HCT116 (cell line): ENCODE data around the gene TGM6. TPM values are rescaled to one million over a fixed set of nuclear protein-coding genes. Genes with fewer than 3 reads are reported as not detected.

Experiments used
- ATAC-seq: fragments of 200-7000 bp; cut with Tn5 transposase; 2 replicates; pipeline ENCODE4 v1.9.1; 2020; ENCODE audit warnings: mild to moderate bottlenecking, moderate library complexity
- BruUV-seq: library from RNA; stranded (reverse); fragments of 400-500 nt; replicated peaks from 2 replicates; lab custom pipeline; 2021; lab: Mats Ljungman, UMichigan
- CTCF ChIA-PET: fragments of 300-600 bp; sonication (Branson Sonifier 250); formaldehyde crosslinking; loops from one replicate; lab custom pipeline; 2021; ENCODE audit warnings: antibody characterized with exemption; lab: Charles Lee
- POLR2A ChIA-PET: fragments of 300-600, 350-600 bp; sonication (Branson Sonifier 250); formaldehyde crosslinking; loops from one replicate; lab custom pipeline; 2021; ENCODE audit warnings: antibody characterized with exemption; lab: Charles Lee
- RAD21 ChIA-PET, 2 experiments: fragments of 300-600 bp; sonication (Branson Sonifier 250); formaldehyde crosslinking; loops; one replicate each; lab custom pipeline; 2023; ENCODE audit warnings: low total read pairs in 2 of 2; ENCODE audit not compliant: uncharacterized antibody in 2 of 2, unreplicated experiment in 2 of 2, low non-redundant PET in 1 of 2; lab: Charles Lee
- DNase-seq: peaks from one replicate; pipeline ENCODE4 v3.0.0-alpha.2; 2010; ENCODE audit warnings: low read depth, low spot score
- H2AFZ ChIP-seq: fragments of 200-600 bp; shearing (Covaris generic), sonication (generic); 2 replicates; pipeline ENCODE4 v1.6.1; 2017; ENCODE audit warnings: low read depth, mixed run types, mixed read lengths, antibody characterized with exemption, low read length; ENCODE audit not compliant: poor library complexity, severe bottlenecking
- H3K27ac ChIP-seq: 2 replicates; pipeline ENCODE4 v1.5.1; 2012; ENCODE audit warnings: low read depth, low read length
- H3K27me3 ChIP-seq: fragments of 200-600 bp; sonication (generic); 2 replicates; pipeline ENCODE4 v1.6.1; 2016; ENCODE audit warnings: mixed run types, low read length, mixed read lengths; ENCODE audit not compliant: insufficient read depth
- H3K36me3 ChIP-seq, 2 experiments: fragments of 200-500 bp in 1 of 2; fragments of 200-600 bp in 1 of 2; sonication (Bioruptor generic) in 1 of 2; sonication (generic) in 1 of 2; 2 replicates each; pipeline versions ENCODE4 v1.5.1 to v1.6.1; 2014 to 2016; ENCODE audit warnings: low read length in 2 of 2, inconsistent platforms in 1 of 2, mixed read lengths in 1 of 2, mixed run types in 1 of 2; ENCODE audit not compliant: insufficient read depth in 2 of 2, control insufficient read depth in 1 of 2
- H3K4me1 ChIP-seq, 2 experiments: fragments of 200-600 bp in 1 of 2; sonication (generic) in 1 of 2; 2 replicates each; pipeline versions ENCODE4 v1.5.1 to v1.6.1; 2012 to 2017; ENCODE audit warnings: low read length in 2 of 2, inconsistent platforms in 1 of 2, mild to moderate bottlenecking in 1 of 2, mixed read lengths in 1 of 2, mixed run types in 1 of 2, moderate library complexity in 1 of 2; ENCODE audit not compliant: insufficient read depth in 2 of 2, control insufficient read depth in 1 of 2
- H3K4me2 ChIP-seq: fragments of 200-600 bp; sonication (generic); 2 replicates; pipeline ENCODE4 v1.6.1; 2017; ENCODE audit warnings: mixed run types, low read length, mixed read lengths
- H3K4me3 ChIP-seq, 2 experiments: fragments of 200-600 bp in 1 of 2; sonication (generic) in 1 of 2; replicated peaks in 1 of 2; 2 replicates each; pipeline ENCODE4 v1.5.1; 2011 to 2016; ENCODE audit warnings: low read length in 2 of 2, control low read depth in 1 of 2, low read depth in 1 of 2, mild to moderate bottlenecking in 1 of 2, mixed read lengths in 1 of 2, mixed run types in 1 of 2
- H3K79me2 ChIP-seq: fragments of 200-600 bp; sonication (generic); 2 replicates; pipeline ENCODE4 v1.6.1; 2017; ENCODE audit warnings: mild to moderate bottlenecking, mixed run types, low read length, moderate library complexity, mixed read lengths; ENCODE audit not compliant: insufficient read depth
- H3K9ac ChIP-seq: fragments of 200-600 bp; sonication (generic); 2 replicates; pipeline ENCODE4 v1.6.1; 2016; ENCODE audit warnings: low read length, mixed read lengths
- H3K9me2 ChIP-seq: fragments of 200-600 bp; sonication (generic), shearing (Covaris generic); 2 replicates; pipeline ENCODE4 v1.6.1; 2017; ENCODE audit warnings: mixed run types, mild to moderate bottlenecking, moderate library complexity; ENCODE audit not compliant: insufficient read depth
- H3K9me3 ChIP-seq, 2 experiments: fragments of 200-500 bp in 1 of 2; fragments of 200-600 bp in 1 of 2; sonication (Bioruptor generic) in 1 of 2; sonication (generic) in 1 of 2; 2 replicates each; pipeline ENCODE4 v1.6.1; 2014 to 2017; ENCODE audit warnings: low read length in 2 of 2, mixed read lengths in 2 of 2, inconsistent platforms in 1 of 2, low read depth in 1 of 2, mild to moderate bottlenecking in 1 of 2, mixed run types in 1 of 2, moderate library complexity in 1 of 2; ENCODE audit not compliant: control insufficient read depth in 1 of 2, insufficient read depth in 1 of 2
- H4K20me1 ChIP-seq: fragments of 200-600 bp; sonication (generic), shearing (Covaris generic); 2 replicates; pipeline ENCODE4 v1.6.1; 2017; ENCODE audit warnings: mixed run types, mild to moderate bottlenecking, moderate library complexity; ENCODE audit not compliant: insufficient read depth
- CBX3 ChIP-seq: IDR thresholded peaks from 2 replicates; pipeline ENCODE4 v1.6.1; 2012; ENCODE audit warnings: low read depth
- EGR1 ChIP-seq: IDR thresholded peaks from 2 replicates; pipeline ENCODE4 v1.6.1; 2012; ENCODE audit warnings: low read depth
- ELF1 ChIP-seq: IDR thresholded peaks from 2 replicates; pipeline ENCODE4 v1.6.1; 2012; ENCODE audit warnings: low read depth, borderline replicate concordance
- EZH2phosphoT487 ChIP-seq: fragments of 200-600 bp; IDR thresholded peaks from 2 replicates; pipeline ENCODE4 v1.6.1; 2018; ENCODE audit warnings: antibody characterized with exemption, borderline replicate concordance
- JUND ChIP-seq: IDR thresholded peaks from 2 replicates; pipeline ENCODE4 v1.6.1; 2012
- POLR2A ChIP-seq: IDR thresholded peaks from 2 replicates; pipeline ENCODE4 v1.7.0; 2011; ENCODE audit warnings: borderline replicate concordance; ENCODE audit not compliant: insufficient read depth, insufficient read length; ENCODE audit errors: extremely low read depth
- POLR2AphosphoS5 ChIP-seq: IDR thresholded peaks from 2 replicates; pipeline ENCODE4 v1.6.1; 2011; ENCODE audit warnings: mild to moderate bottlenecking, low read depth, low read length, moderate library complexity
- RAD21 ChIP-seq: IDR thresholded peaks from 2 replicates; pipeline ENCODE4 v1.6.1; 2012; ENCODE audit warnings: low read depth, mild to moderate bottlenecking
- SIN3A ChIP-seq: IDR thresholded peaks from 2 replicates; pipeline ENCODE4 v1.6.1; 2012; ENCODE audit warnings: low read depth
- SP1 ChIP-seq: IDR thresholded peaks from 2 replicates; pipeline ENCODE4 v1.6.1; 2012; ENCODE audit warnings: low read depth
- SRF ChIP-seq: IDR thresholded peaks from 2 replicates; pipeline ENCODE4 v1.6.1; 2012; ENCODE audit warnings: low read depth
- TCF7L2 ChIP-seq: IDR thresholded peaks from 2 replicates; pipeline ENCODE4 v1.7.0; 2011; ENCODE audit warnings: borderline replicate concordance, inconsistent platforms; ENCODE audit not compliant: insufficient read depth, insufficient read length; ENCODE audit errors: extremely low read depth
- ZNF274 ChIP-seq: fragments of 200-500 bp; sonication (Bioruptor generic); IDR thresholded peaks from 2 replicates; pipeline ENCODE4 v1.6.1; 2014; ENCODE audit warnings: mild to moderate bottlenecking, low read depth, low read length, inconsistent platforms
- intact Hi-C: fragments of 100-400 bp; cut with micrococcal nuclease; formaldehyde crosslinking; loops from 2 replicates; pipeline ENCODE4 v1.10.0; 2022
- total RNA-seq: library from RNA; stranded (reverse); gene quantifications from one replicate; pipeline ENCODE4 v1.2.1, GENCODE V29; 2021; ENCODE audit not compliant: unreplicated experiment
- TF ChIP-seq, protein P1 (sequence below): IDR thresholded peaks from 2 replicates; pipeline ENCODE4 v1.6.1; 2011; ENCODE audit warnings: mild to moderate bottlenecking, low read length, moderate library complexity; ENCODE audit not compliant: insufficient replicate concordance; ENCODE audit errors: extremely low read depth
- TF ChIP-seq, protein P2 (sequence below): IDR thresholded peaks from 2 replicates; pipeline ENCODE4 v1.6.1; 2012; ENCODE audit warnings: low read depth
- TF ChIP-seq, protein P3 (sequence below), 3 experiments: fragments of 200-600 bp in 1 of 3; sonication (generic) in 1 of 3; IDR thresholded peaks in 2 of 3; conservative IDR thresholded peaks in 1 of 3; 2 replicates each; pipeline ENCODE4 v1.5.1; 2012 to 2017; ENCODE audit warnings: low read depth in 2 of 3, low read length in 2 of 3, antibody characterized with exemption in 1 of 3, borderline replicate concordance in 1 of 3, control low read depth in 1 of 3, mild to moderate bottlenecking in 1 of 3, mixed read lengths in 1 of 3, mixed run types in 1 of 3, moderate library complexity in 1 of 3; ENCODE audit not compliant: insufficient read depth in 1 of 3
- TF ChIP-seq, protein P4 (sequence below): IDR thresholded peaks from 2 replicates; pipeline ENCODE4 v1.6.1; 2012

The TGM6 gene
- total RNA-seq, 1 experiment from 2014 or later: not detected

DNA sequence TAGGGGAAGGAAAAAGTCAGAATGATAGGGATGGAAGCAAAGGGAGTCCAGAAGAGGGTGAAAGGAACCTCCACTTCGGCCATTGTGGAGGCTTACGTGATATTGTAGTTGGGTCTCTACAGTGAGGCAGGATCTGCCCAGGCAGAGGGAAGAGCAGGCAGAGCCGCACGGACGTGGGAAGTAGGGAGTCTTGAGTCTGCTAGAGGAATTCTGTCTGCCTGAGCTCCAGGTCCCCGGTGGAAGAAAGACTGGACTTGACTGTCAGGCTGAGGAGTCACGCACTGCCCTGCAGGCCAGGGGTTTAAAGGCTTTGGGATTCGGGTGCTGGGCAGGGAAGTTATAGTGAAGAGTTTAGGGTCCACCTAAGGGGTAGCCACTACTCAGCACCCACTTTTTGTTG, 16.4 kb downstream of the TGM6 start:
- Histone ChIP-seq H3K27ac (no peak overlapping the region), H3K27me3 (no peaks in the 10 kb centered on the region), H3K36me3 (no peaks in the 10 kb centered on the region), H3K9ac (no peak overlapping the region), H3K9me3 (peaks cover 0 to 6% of the 10 kb centered on the region in 2 experiments; a peak in 1 of 4 replicates), H3K9me2 (no peaks in the 10 kb centered on the region), H3K79me2 (no peaks in the 10 kb centered on the region), H3K4me1 (no peaks in the 10 kb centered on the region), H4K20me1 (no peaks in the 10 kb centered on the region), H2AFZ (no peak overlapping the region), H3K4me2 (no peak overlapping the region), H3K4me3 (no peak overlapping the region)
- POLR2A ChIA-PET: no interaction called here
- BruUV-seq: no TSS peak
- no peak for DNase-seq
- intact Hi-C loops: no loop called here
- no peak for TF ChIP-seq EZH2phosphoT487
- TF ChIP-seq POLR2A: no peak
- TF ChIP-seq, protein P1, sequence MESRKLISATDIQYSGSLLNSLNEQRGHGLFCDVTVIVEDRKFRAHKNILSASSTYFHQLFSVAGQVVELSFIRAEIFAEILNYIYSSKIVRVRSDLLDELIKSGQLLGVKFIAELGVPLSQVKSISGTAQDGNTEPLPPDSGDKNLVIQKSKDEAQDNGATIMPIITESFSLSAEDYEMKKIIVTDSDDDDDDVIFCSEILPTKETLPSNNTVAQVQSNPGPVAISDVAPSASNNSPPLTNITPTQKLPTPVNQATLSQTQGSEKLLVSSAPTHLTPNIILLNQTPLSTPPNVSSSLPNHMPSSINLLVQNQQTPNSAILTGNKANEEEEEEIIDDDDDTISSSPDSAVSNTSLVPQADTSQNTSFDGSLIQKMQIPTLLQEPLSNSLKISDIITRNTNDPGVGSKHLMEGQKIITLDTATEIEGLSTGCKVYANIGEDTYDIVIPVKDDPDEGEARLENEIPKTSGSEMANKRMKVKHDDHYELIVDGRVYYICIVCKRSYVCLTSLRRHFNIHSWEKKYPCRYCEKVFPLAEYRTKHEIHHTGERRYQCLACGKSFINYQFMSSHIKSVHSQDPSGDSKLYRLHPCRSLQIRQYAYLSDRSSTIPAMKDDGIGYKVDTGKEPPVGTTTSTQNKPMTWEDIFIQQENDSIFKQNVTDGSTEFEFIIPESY: no peak
- no peak for TF ChIP-seq CBX3
- no peak for TF ChIP-seq SIN3A
- no peak for TF ChIP-seq EGR1
- TF ChIP-seq, protein P2, sequence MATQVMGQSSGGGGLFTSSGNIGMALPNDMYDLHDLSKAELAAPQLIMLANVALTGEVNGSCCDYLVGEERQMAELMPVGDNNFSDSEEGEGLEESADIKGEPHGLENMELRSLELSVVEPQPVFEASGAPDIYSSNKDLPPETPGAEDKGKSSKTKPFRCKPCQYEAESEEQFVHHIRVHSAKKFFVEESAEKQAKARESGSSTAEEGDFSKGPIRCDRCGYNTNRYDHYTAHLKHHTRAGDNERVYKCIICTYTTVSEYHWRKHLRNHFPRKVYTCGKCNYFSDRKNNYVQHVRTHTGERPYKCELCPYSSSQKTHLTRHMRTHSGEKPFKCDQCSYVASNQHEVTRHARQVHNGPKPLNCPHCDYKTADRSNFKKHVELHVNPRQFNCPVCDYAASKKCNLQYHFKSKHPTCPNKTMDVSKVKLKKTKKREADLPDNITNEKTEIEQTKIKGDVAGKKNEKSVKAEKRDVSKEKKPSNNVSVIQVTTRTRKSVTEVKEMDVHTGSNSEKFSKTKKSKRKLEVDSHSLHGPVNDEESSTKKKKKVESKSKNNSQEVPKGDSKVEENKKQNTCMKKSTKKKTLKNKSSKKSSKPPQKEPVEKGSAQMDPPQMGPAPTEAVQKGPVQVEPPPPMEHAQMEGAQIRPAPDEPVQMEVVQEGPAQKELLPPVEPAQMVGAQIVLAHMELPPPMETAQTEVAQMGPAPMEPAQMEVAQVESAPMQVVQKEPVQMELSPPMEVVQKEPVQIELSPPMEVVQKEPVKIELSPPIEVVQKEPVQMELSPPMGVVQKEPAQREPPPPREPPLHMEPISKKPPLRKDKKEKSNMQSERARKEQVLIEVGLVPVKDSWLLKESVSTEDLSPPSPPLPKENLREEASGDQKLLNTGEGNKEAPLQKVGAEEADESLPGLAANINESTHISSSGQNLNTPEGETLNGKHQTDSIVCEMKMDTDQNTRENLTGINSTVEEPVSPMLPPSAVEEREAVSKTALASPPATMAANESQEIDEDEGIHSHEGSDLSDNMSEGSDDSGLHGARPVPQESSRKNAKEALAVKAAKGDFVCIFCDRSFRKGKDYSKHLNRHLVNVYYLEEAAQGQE: no peak
- TF ChIP-seq JUND: no peak
- TF ChIP-seq, protein P3, sequence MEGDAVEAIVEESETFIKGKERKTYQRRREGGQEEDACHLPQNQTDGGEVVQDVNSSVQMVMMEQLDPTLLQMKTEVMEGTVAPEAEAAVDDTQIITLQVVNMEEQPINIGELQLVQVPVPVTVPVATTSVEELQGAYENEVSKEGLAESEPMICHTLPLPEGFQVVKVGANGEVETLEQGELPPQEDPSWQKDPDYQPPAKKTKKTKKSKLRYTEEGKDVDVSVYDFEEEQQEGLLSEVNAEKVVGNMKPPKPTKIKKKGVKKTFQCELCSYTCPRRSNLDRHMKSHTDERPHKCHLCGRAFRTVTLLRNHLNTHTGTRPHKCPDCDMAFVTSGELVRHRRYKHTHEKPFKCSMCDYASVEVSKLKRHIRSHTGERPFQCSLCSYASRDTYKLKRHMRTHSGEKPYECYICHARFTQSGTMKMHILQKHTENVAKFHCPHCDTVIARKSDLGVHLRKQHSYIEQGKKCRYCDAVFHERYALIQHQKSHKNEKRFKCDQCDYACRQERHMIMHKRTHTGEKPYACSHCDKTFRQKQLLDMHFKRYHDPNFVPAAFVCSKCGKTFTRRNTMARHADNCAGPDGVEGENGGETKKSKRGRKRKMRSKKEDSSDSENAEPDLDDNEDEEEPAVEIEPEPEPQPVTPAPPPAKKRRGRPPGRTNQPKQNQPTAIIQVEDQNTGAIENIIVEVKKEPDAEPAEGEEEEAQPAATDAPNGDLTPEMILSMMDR (IDR thresholded peaks at IDR 0.05 in 2 of 3, conservative IDR thresholded peaks at IDR 0.05 in 1 of 3; ENCODE audit: borderline replicate concordance in 1 of 3, insufficient read depth in 1 of 3, low read depth in 2 of 3, low read length in 2 of 3): no peak
- no peak for TF ChIP-seq ZNF274
- no peak for TF ChIP-seq TCF7L2
- TF ChIP-seq SRF: no peak
- no peak for TF ChIP-seq POLR2AphosphoS5
- no peak for TF ChIP-seq ELF1
- TF ChIP-seq, protein P4, sequence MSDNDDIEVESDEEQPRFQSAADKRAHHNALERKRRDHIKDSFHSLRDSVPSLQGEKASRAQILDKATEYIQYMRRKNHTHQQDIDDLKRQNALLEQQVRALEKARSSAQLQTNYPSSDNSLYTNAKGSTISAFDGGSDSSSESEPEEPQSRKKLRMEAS: no peak
- no peak for TF ChIP-seq RAD21
- TF ChIP-seq SP1: no peak
- CTCF ChIA-PET: no interaction called here
- no peak for ATAC-seq
- RAD21 ChIA-PET: no interaction called here
